ENCODE measurements around the gene PSKH1. TPM values are rescaled to one million over a fixed set of nuclear protein-coding genes. Genes with fewer than 3 reads are reported as not detected.

PSKH1 gene
- total and polyA plus RNA-seq, 9 of the 15 experiments (the other 6 are each of a cell fraction or from before 2014, with no cell fraction given), result 0.96 to 20.9 (median 9.4) TPM

- TF ChIP-seq HOXB6 (CRISPR knock-in tag; IDR thresholded peaks at IDR 0.05; ENCODE audit: borderline replicate concordance) (no peak), YBX1 (IDR thresholded peaks at IDR 0.05) (no peak), MYNN (IDR thresholded peaks at IDR 0.05) (0 out of 2 replicates have a peak, but pooled peaks have one; percentile 3), MYNN (CRISPR knock-in tag; IDR thresholded peaks at IDR 0.05) (no peak)
- WGBS (ENCODE audit: insufficient coverage, low coverage, missing lambda C conversion rate), result 100% methylated on average over 3 of the region's 6 CpGs
- CTCF ChIA-PET (ENCODE audit: low intra/inter-chr PET ratio), result no interaction called here
These were observed 50.2 kb downstream of the PSKH1 start for GRCh38 chr16:67943256-67943618.

More at GRCh38 chr16:67943256-67943618, 50.2 kb downstream of the PSKH1 start:
- Histone ChIP-seq H3K4me1 (replicated peaks in 1 of 2; ENCODE audit: control insufficient read depth in 2 of 2, insufficient read depth in 2 of 2, low read length in 2 of 2) (peaks cover 10 to 75% of the 10 kb centered on the region in 2 experiments; a peak in 4 of 5 replicates), H3K4me3 (no peak overlapping the region), H3K9me1 (ENCODE audit: control insufficient read depth, insufficient read depth, low read length) (no peaks in the 10 kb centered on the region), H4K20me1 (replicated peaks; ENCODE audit: control insufficient read depth, insufficient read depth, low read length) (peaks cover 16% of the 10 kb centered on the region; the same call in 1 of the 2 replicates), H3K36me3 (ENCODE audit: control insufficient read depth, insufficient read depth, low read length) (peaks cover 72% of the 10 kb centered on the region; the same call in 2 of the 3 replicates), H3K79me2 (ENCODE audit: control insufficient read depth, insufficient read depth, low read length) (no peaks in the 10 kb centered on the region), H3K4me2 (ENCODE audit: insufficient read depth, low read length) (no peak overlapping the region), H3K27ac (ENCODE audit: extremely low read depth, low read depth, low read length) (no peak overlapping the region), H3K27me3 (ENCODE audit: control insufficient read depth in 2 of 2, insufficient read depth in 2 of 2, low read length in 2 of 2) (no peaks in the 10 kb centered on the region), H2AFZ (ENCODE audit: low read depth, low read length) (no peak overlapping the region), H3K9me3 (replicated peaks; ENCODE audit: control insufficient read depth, insufficient read depth, low read depth, low read length) (no peaks in the 10 kb centered on the region; the same call in 1 of the 2 replicates), H3K9ac (ENCODE audit: insufficient read depth in 1 of 2, low read depth in 2 of 2, low read length in 2 of 2) (peak overlapping the region in 1 of 2 experiments; percentile 79; a peak in 2 of 4 replicates)
- no peak for ATAC-seq
- intact Hi-C loops (cut with micrococcal nuclease) (no loop called here), in situ Hi-C loops (cut with MboI) (no loop called here)
- BruUV-seq (replicated peaks), result no TSS peak
- POLR2A ChIA-PET, result interaction anchor here (1.0 to 2.4 kb wide), 4 partner anchors 8 to 44 kb away, joined by 3 to 9 read pairs (median 6); no protein-coding TSS in a partner anchor
- no peak for FAIRE-seq
- no peak for DNase-seq (ENCODE audit: extremely low read depth in 1 of 4, low spot score in 3 of 4)
